ENCODE measurements around the gene ABCA3. TPM values are rescaled to one million over a fixed set of nuclear protein-coding genes. Genes with fewer than 3 reads are reported as not detected.
A peak's percentile ranks its signal among the peaks of the same experiment; 100 is the strongest.

Gene ABCA3
- total RNA-seq, 1 donor, result 1.4 TPM

DNA sequence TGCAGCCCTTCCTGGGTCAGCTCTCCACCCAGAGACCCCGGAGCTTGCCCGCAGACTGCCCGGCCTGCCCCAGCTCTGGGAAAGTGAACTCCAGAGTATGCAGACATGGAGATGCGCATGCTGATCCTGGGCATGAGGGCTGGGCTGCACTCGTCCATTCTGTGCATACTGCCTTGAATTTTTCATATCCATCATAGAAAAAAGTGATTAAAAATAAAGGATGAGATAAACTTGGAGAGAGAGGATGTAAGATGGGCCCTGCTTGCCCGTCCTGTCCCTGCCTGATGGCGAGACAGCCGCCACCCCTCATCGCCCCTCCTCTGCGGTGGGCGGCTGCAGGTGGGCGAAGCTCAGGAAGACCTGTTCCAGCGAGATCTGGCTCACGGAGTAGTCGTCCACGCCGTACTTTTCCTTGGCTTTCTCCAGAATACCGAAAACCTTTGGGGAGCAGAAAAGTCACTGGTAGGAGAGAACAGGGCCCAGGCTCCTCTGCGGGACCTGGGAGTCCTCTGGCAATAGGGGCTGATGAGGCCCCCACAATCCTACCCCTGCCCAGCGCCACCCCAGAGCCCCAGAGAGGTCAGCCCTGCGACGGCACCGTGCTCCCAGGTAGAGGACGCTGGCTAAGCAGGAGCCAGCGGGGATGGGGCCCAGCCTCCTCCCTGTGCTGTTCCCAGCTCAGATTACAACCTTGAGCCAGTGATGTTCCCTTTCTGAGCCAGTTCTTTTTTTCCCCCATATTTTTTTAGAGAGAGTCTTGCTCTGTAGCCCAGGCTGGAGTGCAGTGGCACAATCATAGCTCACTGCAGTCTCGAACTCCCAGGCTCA is 63.9 kb downstream of the ABCA3 start:
- H2AFZ ChIP-seq (ENCODE audit: low read length), result no peak overlapping the region
- H3K9me3 ChIP-seq (ENCODE audit: low read depth, low read length), result no peaks in the 10 kb centered on the region
- no peak overlapping the region for H3K4me2 ChIP-seq (ENCODE audit: insufficient read depth, low read length)
- peaks cover 35% of the 10 kb centered on the region for H3K27me3 ChIP-seq (ENCODE audit: insufficient read depth, low read length)
- no peaks in the 10 kb centered on the region for H4K20me1 ChIP-seq (ENCODE audit: insufficient read depth, low read length)
- H3K79me2 ChIP-seq (ENCODE audit: insufficient read depth, low read length), result no peaks in the 10 kb centered on the region
- H3K27ac ChIP-seq (ENCODE audit: low read depth, low read length), result no peak overlapping the region
- H3K4me3 ChIP-seq (ENCODE audit: insufficient read depth, low read length), result no peak overlapping the region
- no peaks in the 10 kb centered on the region for H3K4me1 ChIP-seq (ENCODE audit: insufficient read depth, low read length)
- TF ChIP-seq, protein P1, sequence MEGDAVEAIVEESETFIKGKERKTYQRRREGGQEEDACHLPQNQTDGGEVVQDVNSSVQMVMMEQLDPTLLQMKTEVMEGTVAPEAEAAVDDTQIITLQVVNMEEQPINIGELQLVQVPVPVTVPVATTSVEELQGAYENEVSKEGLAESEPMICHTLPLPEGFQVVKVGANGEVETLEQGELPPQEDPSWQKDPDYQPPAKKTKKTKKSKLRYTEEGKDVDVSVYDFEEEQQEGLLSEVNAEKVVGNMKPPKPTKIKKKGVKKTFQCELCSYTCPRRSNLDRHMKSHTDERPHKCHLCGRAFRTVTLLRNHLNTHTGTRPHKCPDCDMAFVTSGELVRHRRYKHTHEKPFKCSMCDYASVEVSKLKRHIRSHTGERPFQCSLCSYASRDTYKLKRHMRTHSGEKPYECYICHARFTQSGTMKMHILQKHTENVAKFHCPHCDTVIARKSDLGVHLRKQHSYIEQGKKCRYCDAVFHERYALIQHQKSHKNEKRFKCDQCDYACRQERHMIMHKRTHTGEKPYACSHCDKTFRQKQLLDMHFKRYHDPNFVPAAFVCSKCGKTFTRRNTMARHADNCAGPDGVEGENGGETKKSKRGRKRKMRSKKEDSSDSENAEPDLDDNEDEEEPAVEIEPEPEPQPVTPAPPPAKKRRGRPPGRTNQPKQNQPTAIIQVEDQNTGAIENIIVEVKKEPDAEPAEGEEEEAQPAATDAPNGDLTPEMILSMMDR (IDR thresholded peaks at IDR 0.05; ENCODE audit: extremely low read depth, low read depth, low read length), result no peak
- peak; percentile 87 for DNase-seq (ENCODE audit: insufficient read length, low spot score, missing footprints)
- H3K36me3 ChIP-seq (ENCODE audit: insufficient read depth, low read length), result no peaks in the 10 kb centered on the region

DNA sequence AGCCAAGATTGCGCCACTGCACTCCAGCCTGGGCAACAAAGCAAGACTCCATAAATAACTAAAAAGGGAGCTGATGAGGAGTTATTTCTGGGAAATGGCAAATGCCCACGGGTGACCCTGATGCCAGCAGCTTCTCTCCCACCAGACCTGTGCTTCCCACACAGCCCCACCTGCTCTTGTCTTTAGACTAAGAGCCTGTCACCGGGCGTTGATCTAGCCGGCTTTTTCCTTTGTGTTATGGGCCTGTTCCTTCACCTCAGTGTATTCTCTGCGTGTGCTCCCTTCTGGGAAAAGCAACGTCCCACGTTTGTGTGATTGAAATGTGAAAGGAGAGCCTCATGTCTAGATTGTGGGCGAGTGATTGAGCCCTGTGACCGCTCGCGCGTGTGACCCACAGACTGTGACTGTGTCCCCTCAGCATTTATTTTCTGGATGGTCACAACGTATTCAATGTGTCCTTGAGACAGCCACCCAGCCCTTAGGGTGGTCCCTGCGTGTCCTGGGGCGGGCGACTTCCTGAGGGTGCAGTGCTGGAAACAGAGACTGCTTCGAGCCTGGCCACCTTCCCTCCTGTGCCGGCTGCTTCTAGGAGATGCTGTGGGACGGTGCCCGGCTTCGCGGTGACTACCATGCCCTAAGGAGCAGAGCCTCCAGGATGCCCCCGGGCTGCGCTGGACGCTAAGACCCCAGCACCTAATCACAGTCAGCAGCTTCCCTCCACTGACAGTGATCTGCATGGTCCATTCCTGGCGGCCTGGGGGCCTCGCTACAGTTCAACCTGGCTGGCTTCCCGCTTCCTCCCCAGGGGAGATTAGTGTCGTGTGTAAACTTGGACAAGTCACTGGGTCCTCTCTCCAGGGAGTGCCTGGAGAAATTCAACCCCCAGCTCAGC is 64.8 kb downstream of the ABCA3 start:
- peaks cover 30% of the 10 kb centered on the region for H3K27me3 ChIP-seq (ENCODE audit: insufficient read depth, low read length)
- no peaks in the 10 kb centered on the region for H3K36me3 ChIP-seq (ENCODE audit: insufficient read depth, low read length)
- DNase-seq (ENCODE audit: insufficient read length, low spot score, missing footprints), result peak; percentile 56
- H3K4me1 ChIP-seq (ENCODE audit: insufficient read depth, low read length), result no peaks in the 10 kb centered on the region
- peaks cover 8% of the 10 kb centered on the region for H3K79me2 ChIP-seq (ENCODE audit: insufficient read depth, low read length)
- TF ChIP-seq, protein P1 (IDR thresholded peaks at IDR 0.05; ENCODE audit: extremely low read depth, low read depth, low read length), result no peak
- H3K4me3 ChIP-seq (ENCODE audit: insufficient read depth, low read length), result no peak overlapping the region
- no peaks in the 10 kb centered on the region for H3K9me3 ChIP-seq (ENCODE audit: low read depth, low read length)
- H4K20me1 ChIP-seq (ENCODE audit: insufficient read depth, low read length), result no peaks in the 10 kb centered on the region
- H3K4me2 ChIP-seq (ENCODE audit: insufficient read depth, low read length), result no peak overlapping the region
- no peak overlapping the region for H2AFZ ChIP-seq (ENCODE audit: low read length)
- H3K27ac ChIP-seq (ENCODE audit: low read depth, low read length), result no peak overlapping the region

DNA sequence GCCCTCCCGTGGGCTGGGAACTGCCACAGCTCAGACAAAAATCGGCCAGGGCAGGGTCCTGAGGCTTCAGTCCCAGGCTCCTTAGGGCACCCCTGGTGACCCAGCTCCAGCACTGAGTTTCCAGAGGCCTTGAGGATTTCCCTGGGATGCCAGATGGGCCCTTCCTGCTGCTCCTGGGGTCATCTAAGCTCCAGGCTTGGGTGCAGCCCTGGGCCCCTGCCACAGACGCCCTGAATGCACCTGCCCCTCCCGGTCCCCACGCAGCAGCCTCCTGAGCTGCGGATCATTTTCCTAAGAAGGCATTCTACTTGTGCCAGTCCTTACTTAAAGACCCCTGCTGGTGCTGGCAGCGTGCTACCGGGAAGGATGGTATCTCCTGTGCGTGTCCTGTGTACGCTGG is 66.6 kb downstream of the ABCA3 start:
- Histone ChIP-seq H3K4me2 (ENCODE audit: insufficient read depth, low read length) (no peak overlapping the region), H3K4me1 (ENCODE audit: insufficient read depth, low read length) (peaks cover 10% of the 10 kb centered on the region), H3K36me3 (ENCODE audit: insufficient read depth, low read length) (no peaks in the 10 kb centered on the region), H3K79me2 (ENCODE audit: insufficient read depth, low read length) (peaks cover 26% of the 10 kb centered on the region), H3K9me3 (ENCODE audit: low read depth, low read length) (no peaks in the 10 kb centered on the region), H4K20me1 (ENCODE audit: insufficient read depth, low read length) (peaks cover 8% of the 10 kb centered on the region), H2AFZ (ENCODE audit: low read length) (no peak overlapping the region), H3K4me3 (ENCODE audit: insufficient read depth, low read length) (no peak overlapping the region), H3K27me3 (ENCODE audit: insufficient read depth, low read length) (peaks cover 21% of the 10 kb centered on the region), H3K27ac (ENCODE audit: low read depth, low read length) (no peak overlapping the region)
- TF ChIP-seq, protein P1 (IDR thresholded peaks at IDR 0.05; ENCODE audit: extremely low read depth, low read depth, low read length), result no peak
- DNase-seq (ENCODE audit: insufficient read length, low spot score, missing footprints), result no peak

- H3K27me3 ChIP-seq (ENCODE audit: insufficient read depth, low read length), result peaks cover 21% of the 10 kb centered on the region
- H3K9me3 ChIP-seq (ENCODE audit: low read depth, low read length), result no peaks in the 10 kb centered on the region
- peaks cover 10% of the 10 kb centered on the region for H3K4me1 ChIP-seq (ENCODE audit: insufficient read depth, low read length)
- H4K20me1 ChIP-seq (ENCODE audit: insufficient read depth, low read length), result peaks cover 8% of the 10 kb centered on the region
- no peak overlapping the region for H3K4me2 ChIP-seq (ENCODE audit: insufficient read depth, low read length)
- no peak overlapping the region for H3K27ac ChIP-seq (ENCODE audit: low read depth, low read length)
- peak; percentile 56 for DNase-seq (ENCODE audit: insufficient read length, low spot score, missing footprints)
- H3K4me3 ChIP-seq (ENCODE audit: insufficient read depth, low read length), result no peak overlapping the region
- H3K36me3 ChIP-seq (ENCODE audit: insufficient read depth, low read length), result no peaks in the 10 kb centered on the region
- H2AFZ ChIP-seq (ENCODE audit: low read length), result no peak overlapping the region
- TF ChIP-seq, protein P1 (IDR thresholded peaks at IDR 0.05; ENCODE audit: extremely low read depth, low read depth, low read length), result no peak
- H3K79me2 ChIP-seq (ENCODE audit: insufficient read depth, low read length), result peaks cover 26% of the 10 kb centered on the region
These were observed 67.0 kb downstream of the ABCA3 start for GRCh38 chr16:2273484-2273883.
